Choroid plexus epithelial cell (primary cell): ENCODE measurements around the gene AP1G2.
"Not testable (repeated sequence)": the region's sequence is repeated elsewhere in the genome, so short reads cannot be mapped to it uniquely, and the experiment has no call there.

Experiments used
- DNase-seq: peaks from one replicate; pipeline ENCODE4 v3.0.0-alpha.2; 2010; ENCODE audit warnings: low read depth
- H3K4me3 ChIP-seq: 2 replicates; pipeline ENCODE4 v1.5.1; 2011; ENCODE audit warnings: low read depth, mild to moderate bottlenecking, control low read depth, low read length, moderate library complexity
- TF ChIP-seq, protein P1 (sequence below): conservative IDR thresholded peaks from 2 replicates; pipeline ENCODE4 v1.5.1; 2011; ENCODE audit warnings: low read depth, mild to moderate bottlenecking, control low read depth, inconsistent platforms, low read length, moderate library complexity

AP1G2 gene

DNA sequence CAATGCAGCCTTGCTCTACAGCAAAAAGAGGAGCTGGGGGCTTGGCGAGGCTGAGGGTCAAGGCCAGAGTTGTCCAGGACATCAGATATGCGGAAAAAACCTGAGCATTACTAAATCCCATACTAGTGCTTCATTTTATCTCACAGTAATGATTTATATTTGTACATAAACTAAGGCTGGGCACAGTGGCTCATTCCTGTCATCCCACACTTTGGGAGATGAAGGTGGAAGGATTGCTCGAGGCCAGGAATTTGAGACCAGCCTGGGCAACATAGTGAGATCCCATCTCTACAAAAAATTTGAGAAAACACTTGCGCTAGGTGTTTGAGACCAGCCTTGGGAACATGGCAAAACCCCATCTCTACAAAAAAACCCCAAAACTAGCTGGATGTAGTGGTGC is 22.6 kb upstream of the AP1G2 start:
- TF ChIP-seq, protein P1, sequence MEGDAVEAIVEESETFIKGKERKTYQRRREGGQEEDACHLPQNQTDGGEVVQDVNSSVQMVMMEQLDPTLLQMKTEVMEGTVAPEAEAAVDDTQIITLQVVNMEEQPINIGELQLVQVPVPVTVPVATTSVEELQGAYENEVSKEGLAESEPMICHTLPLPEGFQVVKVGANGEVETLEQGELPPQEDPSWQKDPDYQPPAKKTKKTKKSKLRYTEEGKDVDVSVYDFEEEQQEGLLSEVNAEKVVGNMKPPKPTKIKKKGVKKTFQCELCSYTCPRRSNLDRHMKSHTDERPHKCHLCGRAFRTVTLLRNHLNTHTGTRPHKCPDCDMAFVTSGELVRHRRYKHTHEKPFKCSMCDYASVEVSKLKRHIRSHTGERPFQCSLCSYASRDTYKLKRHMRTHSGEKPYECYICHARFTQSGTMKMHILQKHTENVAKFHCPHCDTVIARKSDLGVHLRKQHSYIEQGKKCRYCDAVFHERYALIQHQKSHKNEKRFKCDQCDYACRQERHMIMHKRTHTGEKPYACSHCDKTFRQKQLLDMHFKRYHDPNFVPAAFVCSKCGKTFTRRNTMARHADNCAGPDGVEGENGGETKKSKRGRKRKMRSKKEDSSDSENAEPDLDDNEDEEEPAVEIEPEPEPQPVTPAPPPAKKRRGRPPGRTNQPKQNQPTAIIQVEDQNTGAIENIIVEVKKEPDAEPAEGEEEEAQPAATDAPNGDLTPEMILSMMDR = no peak
- no peak overlapping the region for H3K4me3 ChIP-seq
- DNase-seq = no peak

DNA sequence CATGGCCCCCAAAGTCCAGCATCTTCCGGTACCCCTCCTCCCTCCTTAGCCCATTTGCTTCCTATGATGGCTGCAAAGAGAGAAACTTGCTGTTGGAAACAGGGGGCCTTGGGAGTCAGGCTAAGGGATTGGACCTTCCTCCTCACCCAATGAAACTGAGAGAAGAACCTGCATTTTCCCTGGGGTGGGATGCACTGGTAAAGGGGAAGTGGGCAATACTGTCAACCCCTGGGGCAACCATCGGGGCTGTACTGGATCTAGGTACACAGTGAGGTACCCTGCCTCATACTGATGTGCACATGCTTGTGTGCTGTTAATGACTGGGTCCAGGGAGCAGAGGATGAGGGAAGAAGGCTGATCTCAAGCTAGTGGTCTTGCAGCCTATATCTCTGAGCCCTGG is 22.0 kb upstream of the AP1G2 start:
- no peak overlapping the region for H3K4me3 ChIP-seq
- DNase-seq = no peak
- TF ChIP-seq, protein P1 = no peak

DNA sequence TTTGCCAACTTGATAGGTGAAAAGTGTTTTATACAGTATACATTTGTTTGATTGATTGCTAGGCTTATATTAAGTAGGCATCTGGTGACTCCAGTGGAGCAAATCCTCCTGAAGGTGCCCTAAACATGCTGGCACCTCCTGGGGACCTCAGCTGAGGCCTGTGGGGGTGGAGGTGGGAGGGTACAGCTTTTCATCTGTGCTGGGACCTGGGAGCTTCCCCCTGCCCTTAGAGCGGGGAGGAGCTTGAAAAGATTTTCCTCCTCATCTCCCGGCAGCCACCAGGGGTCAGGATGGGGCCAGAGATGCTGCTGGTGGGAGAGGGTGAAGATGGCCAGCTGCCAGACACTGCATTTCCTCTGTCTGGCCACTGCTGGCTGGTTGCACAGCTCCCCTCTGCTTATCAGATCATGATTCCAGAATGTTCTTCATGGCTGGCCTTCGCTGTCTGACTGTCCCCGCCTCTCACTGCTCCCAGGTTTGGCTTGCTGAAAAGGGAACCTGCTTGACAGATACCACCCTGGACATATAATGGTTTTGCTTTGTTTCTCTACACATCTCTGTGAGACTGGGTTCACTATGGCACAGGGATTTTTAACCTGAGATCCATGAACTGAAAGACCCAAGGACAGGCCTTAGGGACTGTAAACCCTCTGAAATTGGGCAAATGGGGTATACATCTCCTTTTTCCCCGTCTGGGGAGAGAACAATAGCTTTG is 21.4 kb upstream of the AP1G2 start:
- H3K4me3 ChIP-seq = no peak overlapping the region
- peak; percentile 94 for DNase-seq
- TF ChIP-seq, protein P1 = peak; percentile 86

DNA sequence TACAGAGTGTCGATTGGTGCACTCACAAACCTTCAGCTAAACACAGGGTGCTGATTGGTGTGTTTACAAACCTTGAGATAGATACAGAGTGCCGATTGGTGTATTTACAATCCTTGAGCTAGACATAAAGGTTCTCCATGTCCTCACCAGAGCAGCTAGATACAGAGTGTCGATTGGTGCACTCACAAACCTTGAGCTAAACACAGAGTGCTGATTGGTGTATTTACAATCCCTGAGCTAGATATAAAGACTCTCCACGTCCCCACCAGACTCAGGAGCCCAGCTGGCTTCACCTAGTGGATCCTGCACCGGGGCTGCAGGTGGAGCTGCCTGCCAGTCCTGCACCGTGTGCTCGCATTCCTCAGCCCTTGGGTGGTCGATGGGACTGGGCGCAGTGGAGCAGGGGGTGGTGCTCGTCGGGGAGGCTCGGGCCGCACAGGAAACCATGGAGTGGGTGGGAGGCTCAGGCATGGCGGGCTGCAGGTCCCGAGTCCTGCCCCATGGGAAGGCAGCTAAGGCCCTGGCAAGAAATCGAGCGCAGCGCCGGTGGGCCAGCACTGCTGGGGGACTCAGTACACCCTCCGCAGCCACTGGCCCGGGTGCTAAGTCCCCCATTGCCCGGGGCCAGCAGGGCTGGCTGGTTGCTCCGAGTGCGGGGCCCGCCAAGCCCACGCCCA is 17.1 kb upstream of the AP1G2 start:
- H3K4me3 ChIP-seq, DNase-seq: not testable (repeated sequence)

DNA sequence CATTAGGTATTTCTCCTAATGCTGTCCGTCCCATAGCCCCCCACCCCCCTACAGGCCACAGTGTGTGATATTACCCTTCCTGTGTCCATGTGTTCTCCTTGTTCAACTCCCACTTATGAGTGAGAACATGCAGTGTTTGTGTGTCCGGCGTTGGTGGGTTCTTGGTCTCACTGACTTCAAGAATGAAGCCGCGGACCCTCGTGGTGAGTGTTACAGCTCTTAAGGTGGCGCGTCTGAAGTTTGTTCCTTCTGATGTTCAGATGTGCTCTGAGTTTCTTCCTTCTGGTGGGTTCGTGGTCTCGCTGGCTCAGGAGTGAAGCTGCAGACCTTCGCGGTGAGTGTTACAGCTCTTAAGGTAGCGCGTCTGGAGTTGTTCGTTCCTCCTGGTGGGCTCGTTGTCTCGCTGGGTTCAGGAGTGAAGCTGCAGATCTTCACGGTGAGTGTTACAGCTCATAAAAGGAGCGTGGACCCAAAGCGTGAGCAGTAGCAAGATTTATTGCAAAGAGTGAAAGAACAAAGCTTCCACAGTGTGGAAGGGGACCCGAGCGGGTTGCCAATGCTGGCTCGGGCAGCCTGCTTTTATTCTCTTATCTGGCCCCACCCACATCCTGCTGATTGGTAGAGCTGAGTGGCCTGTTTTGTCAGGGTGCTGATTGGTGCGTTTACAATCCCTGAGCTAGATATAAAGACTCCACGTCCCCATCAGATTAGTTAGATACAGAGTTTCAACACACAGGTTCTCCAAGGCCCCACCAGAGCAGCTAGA is 16.4 kb upstream of the AP1G2 start:
- H3K4me3 ChIP-seq, DNase-seq: not testable (repeated sequence)

DNA sequence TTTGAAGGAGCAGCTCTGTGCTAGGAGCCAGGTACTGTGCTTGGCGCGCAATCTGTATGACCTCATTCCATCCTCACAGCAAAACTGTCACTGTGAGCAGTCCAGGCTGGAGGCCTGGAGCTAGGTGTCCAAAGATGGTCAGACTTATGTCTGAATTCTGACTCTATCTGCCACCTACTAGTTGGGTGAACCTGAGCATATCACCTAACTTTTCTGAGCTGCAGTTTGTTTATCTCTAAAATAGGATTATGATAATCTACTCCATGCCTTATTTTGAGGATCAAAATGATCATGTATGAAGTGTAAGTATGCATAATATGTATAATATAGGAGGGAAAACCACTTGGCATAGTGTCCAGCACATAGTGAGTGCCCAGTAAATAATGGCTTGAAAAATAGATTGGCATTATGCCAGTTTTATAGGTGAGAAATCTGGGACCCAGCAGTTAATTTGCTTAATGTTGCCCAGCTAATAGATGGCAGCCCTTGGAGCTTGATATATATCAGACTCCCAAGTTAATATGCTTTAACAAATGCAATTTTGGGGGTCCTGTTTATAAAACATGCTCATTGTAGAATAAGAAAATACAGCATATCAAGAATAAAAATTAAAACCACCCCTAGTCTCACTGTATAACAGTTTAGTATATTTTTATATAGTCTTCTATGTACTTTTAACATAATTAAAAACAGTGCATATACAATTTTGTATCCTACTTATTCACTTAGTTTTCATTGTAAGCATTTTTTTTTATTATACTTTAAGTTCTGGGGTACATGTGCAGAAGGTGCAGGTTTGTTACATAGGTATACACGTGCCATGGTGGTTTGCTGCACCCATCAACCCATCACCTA is 15.5 kb upstream of the AP1G2 start:
- H3K4me3 ChIP-seq = no peak overlapping the region
- DNase-seq = no peak
- TF ChIP-seq, protein P1 = no peak

DNA sequence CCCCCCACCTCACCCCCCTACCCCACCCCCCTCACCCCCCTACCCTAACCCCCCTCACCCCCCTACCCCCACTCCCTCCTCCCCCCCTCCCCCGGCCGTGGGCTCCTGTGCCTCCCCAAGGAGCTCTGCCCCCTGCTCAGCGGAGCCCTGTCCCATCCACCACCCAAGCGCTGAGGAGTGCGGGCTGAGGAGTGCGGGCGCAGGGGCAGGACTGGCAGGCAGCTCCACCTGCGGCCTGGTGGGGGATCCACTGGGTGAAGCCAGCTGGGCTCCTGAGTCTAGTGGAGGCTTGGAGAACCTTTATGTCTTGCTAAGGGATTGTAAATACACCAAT is 13.3 kb upstream of the AP1G2 start:
- TF ChIP-seq, protein P1 = no peak
- H3K4me3 ChIP-seq = no peak overlapping the region
- no peak for DNase-seq
